Endodermal cell (in vitro differentiated cells): ENCODE data around the gene OGFR. TPM values are rescaled to one million over a fixed set of nuclear protein-coding genes. Genes with fewer than 3 reads are reported as not detected.
"Not testable (repeated sequence)": the region's sequence is repeated elsewhere in the genome, so short reads cannot be mapped to it uniquely, and the experiment has no call there.

ENCODE experiments used
- DNase-seq: peaks from one replicate; pipeline ENCODE4 v3.0.0-alpha.2; 2017
- H3K27ac ChIP-seq: 2 replicates; pipeline ENCODE4 v1.5.1; 2013; ENCODE audit warnings: mild to moderate bottlenecking, low read depth, low read length, moderate library complexity
- H3K27me3 ChIP-seq: 2 replicates; pipeline ENCODE4 v1.6.1; 2013; ENCODE audit warnings: mild to moderate bottlenecking, low read length, moderate library complexity; ENCODE audit not compliant: insufficient read depth, control insufficient read depth, poor library complexity, severe bottlenecking
- H3K36me3 ChIP-seq: 2 replicates; pipeline ENCODE4 v1.7.0; 2013; ENCODE audit warnings: mild to moderate bottlenecking, low read length, moderate library complexity; ENCODE audit not compliant: control insufficient read depth, insufficient read depth
- H3K4me1 ChIP-seq: one replicate; pipeline ENCODE4 v1.7.0; 2013; ENCODE audit warnings: low read length; ENCODE audit not compliant: control insufficient read depth, insufficient read depth
- H3K4me3 ChIP-seq: 2 replicates; pipeline ENCODE4 v1.5.1; 2013; ENCODE audit warnings: mild to moderate bottlenecking, low read length, moderate library complexity
- H3K9ac ChIP-seq: 2 replicates; pipeline ENCODE4 v1.6.1; 2013; ENCODE audit warnings: mild to moderate bottlenecking, low read length, moderate library complexity; ENCODE audit not compliant: poor library complexity, severe bottlenecking; ENCODE audit errors: extremely low read depth
- H3K9me3 ChIP-seq: 2 replicates; pipeline ENCODE4 v1.6.1; 2013; ENCODE audit warnings: mild to moderate bottlenecking, low read length, moderate library complexity; ENCODE audit not compliant: control insufficient read depth
- H3K27ac Mint-ChIP-seq: 2 replicates; pipeline ENCODE4 v1.8.0; 2020; ENCODE audit warnings: mixed read lengths
- H3K27me3 Mint-ChIP-seq: 2 replicates; pipeline ENCODE4 v1.8.0; 2021; ENCODE audit warnings: mild to moderate bottlenecking, mixed read lengths; ENCODE audit not compliant: insufficient read depth
- H3K36me3 Mint-ChIP-seq: 2 replicates; pipeline ENCODE4 v1.8.0; 2020; ENCODE audit warnings: low read depth, mixed read lengths
- H3K4me1 Mint-ChIP-seq: 2 replicates; pipeline ENCODE4 v1.8.0; 2020; ENCODE audit warnings: mixed read lengths
- H3K4me3 Mint-ChIP-seq: 2 replicates; pipeline ENCODE4 v1.8.0; 2020; ENCODE audit warnings: mild to moderate bottlenecking, moderate library complexity, mixed read lengths
- H3K9me3 Mint-ChIP-seq: 2 replicates; pipeline ENCODE4 v1.8.0; 2020; ENCODE audit warnings: mild to moderate bottlenecking, mixed read lengths
- CTCF ChIP-seq: fragments of 200-600 bp; sonication (generic); conservative IDR thresholded peaks from 2 replicates; pipeline ENCODE4 v1.5.0; 2021; ENCODE audit warnings: antibody characterized with exemption, mild to moderate bottlenecking
- WGBS, 2 experiments: methylation state at CpG; one replicate each; pipeline versions ENCODE4 v1.1.5 to v1.1.7; 2013; ENCODE audit warnings: missing lambda C conversion rate in 2 of 2, mixed read lengths in 1 of 2; ENCODE audit not compliant: insufficient coverage in 1 of 2, insufficient read length in 1 of 2; 5-methylcytosine and 5-hydroxymethylcytosine counted together
- total RNA-seq, 2 donors: library from RNA; stranded (reverse); fragmentation: NEBNext Ultra II Directional in 1 of 2; extraction: Animal tissue kit (Norgen Biotek cat#: 25700) in 1 of 2; gene quantifications; 2 replicates in 1 of 2; 3 replicates in 1 of 2; pipeline ENCODE4 v1.2.1, GENCODE V29; 2021

The OGFR gene
- total RNA-seq, 2 donors from 2014 or later = 28.1 to 28.5 TPM

GRCh38 chr20:62852841-62853240, 48.2 kb downstream of the OGFR start:
- H3K27ac Mint-ChIP-seq = no peak overlapping the region
- peaks cover 45% of the 10 kb centered on the region for H3K36me3 Mint-ChIP-seq
- TF ChIP-seq CTCF = no peak
- H3K27me3 Mint-ChIP-seq = no peaks in the 10 kb centered on the region
- H3K4me1 ChIP-seq = no peaks in the 10 kb centered on the region
- DNase-seq = no peak
- H3K9ac ChIP-seq = no peak overlapping the region
- H3K4me3 ChIP-seq = no peak overlapping the region
- no peaks in the 10 kb centered on the region for H3K9me3 Mint-ChIP-seq
- H3K9me3 ChIP-seq = no peaks in the 10 kb centered on the region
- peaks cover 69% of the 10 kb centered on the region for H3K36me3 ChIP-seq
- H3K4me1 Mint-ChIP-seq = no peaks in the 10 kb centered on the region
- no peaks in the 10 kb centered on the region for H3K27me3 ChIP-seq
- 92% methylated on average over 6 to 12 of the region's 12 CpGs for WGBS, 2 experiments
- H3K27ac ChIP-seq = no peak overlapping the region
- no peak overlapping the region for H3K4me3 Mint-ChIP-seq

GRCh38 chr20:62853304-62853703, 48.7 kb downstream of the OGFR start:
- H3K9ac ChIP-seq, H3K27me3 Mint-ChIP-seq, H3K9me3 Mint-ChIP-seq, H3K4me1 Mint-ChIP-seq, DNase-seq, H3K4me3 Mint-ChIP-seq, H3K27me3 ChIP-seq, H3K9me3 ChIP-seq, H3K27ac Mint-ChIP-seq, H3K4me3 ChIP-seq, H3K4me1 ChIP-seq, H3K27ac ChIP-seq: not testable (repeated sequence)
- 82 to 99% methylated on average over 3 to 4 of the region's 6 CpGs for WGBS, 2 experiments
- H3K36me3 ChIP-seq = peaks cover 69% of the 10 kb centered on the region
- H3K36me3 Mint-ChIP-seq = peaks cover 41% of the 10 kb centered on the region

- Histone ChIP-seq H3K9me3 (no peaks in the 10 kb centered on the region), H3K27me3 (no peaks in the 10 kb centered on the region), H3K4me1 (no peaks in the 10 kb centered on the region), H3K4me3 (no peak overlapping the region), H3K36me3 (peaks cover 63% of the 10 kb centered on the region), H3K9ac (no peak overlapping the region), H3K27ac (no peak overlapping the region)
- 93 to 97% methylated on average over 12 to 13 of the region's 13 CpGs for WGBS, 2 experiments
- no peak for DNase-seq
- no peaks in the 10 kb centered on the region for H3K27me3 Mint-ChIP-seq
- H3K4me1 Mint-ChIP-seq = no peaks in the 10 kb centered on the region
- no peak for TF ChIP-seq CTCF
- H3K27ac Mint-ChIP-seq = no peak overlapping the region
- peaks cover 41% of the 10 kb centered on the region for H3K36me3 Mint-ChIP-seq
- H3K9me3 Mint-ChIP-seq = no peaks in the 10 kb centered on the region
- H3K4me3 Mint-ChIP-seq = no peak overlapping the region
These were observed 49.5 kb downstream of the OGFR start for GRCh38 chr20:62854121-62854520.

- Histone ChIP-seq H3K4me3 (no peak overlapping the region), H3K9ac (no peak overlapping the region), H3K27ac (no peak overlapping the region), H3K27me3 (no peaks in the 10 kb centered on the region), H3K36me3 (peaks cover 53% of the 10 kb centered on the region), H3K4me1 (no peaks in the 10 kb centered on the region), H3K9me3 (no peaks in the 10 kb centered on the region)
- Mint-ChIP-seq H3K27ac (no peak overlapping the region), H3K4me3 (no peak overlapping the region), H3K36me3 (peaks cover 39% of the 10 kb centered on the region), H3K27me3 (peaks cover 1% of the 10 kb centered on the region), H3K4me1 (peaks cover 4% of the 10 kb centered on the region), H3K9me3 (no peaks in the 10 kb centered on the region)
- no peak for DNase-seq
- whole genome bisulfite sequencing, 2 experiments = 94 to 96% methylated on average over 5 of the region's 5 CpGs
- no peak for TF ChIP-seq CTCF
These were observed 50.5 kb downstream of the OGFR start for GRCh38 chr20:62855120-62855519.
